SU-DHL-6 (cell line): ENCODE results near the gene OR4K5.

Experiments used
- H2AFZ ChIP-seq: fragments of 200-600 bp; sonication (generic); 2 replicates; pipeline ENCODE4 v1.6.1; 2014; ENCODE audit warnings: low read depth, mild to moderate bottlenecking, moderate library complexity, mixed read lengths, antibody characterized with exemption, low read length; ENCODE audit not compliant: severe bottlenecking
- H3F3A ChIP-seq: fragments of 200-600 bp; shearing (Covaris generic); 2 replicates; pipeline ENCODE4 v1.6.0; 2016; ENCODE audit warnings: antibody characterized with exemption, mild to moderate bottlenecking; ENCODE audit not compliant: insufficient read depth
- H3K27ac ChIP-seq: fragments of 200-600 bp; sonication (generic); 2 replicates; pipeline ENCODE4 v1.5.1; 2016; ENCODE audit warnings: low read depth, mild to moderate bottlenecking, low read length, moderate library complexity, mixed read lengths
- H3K27me3 ChIP-seq: fragments of 200-600 bp; sonication (generic), shearing (Covaris generic); 2 replicates; pipeline ENCODE4 v1.6.0; 2014; ENCODE audit warnings: mild to moderate bottlenecking, low read length
- H3K36me3 ChIP-seq: fragments of 200-600 bp; sonication (generic); 2 replicates; pipeline ENCODE4 v1.6.1; 2014; ENCODE audit warnings: mild to moderate bottlenecking, low read length, mixed read lengths
- H3K4me2 ChIP-seq: fragments of 300-600, 200-600 bp; shearing (Covaris generic), sonication (generic); 2 replicates; pipeline ENCODE4 v1.6.0; 2014; ENCODE audit warnings: low read length, low read depth, mild to moderate bottlenecking; ENCODE audit not compliant: poor library complexity, severe bottlenecking
- H3K4me3 ChIP-seq: fragments of 200-600 bp; sonication (generic); 2 replicates; pipeline ENCODE4 v1.5.1; 2014; ENCODE audit warnings: antibody characterized with exemption, low read length, mild to moderate bottlenecking, mixed read lengths; ENCODE audit not compliant: insufficient read depth, poor library complexity, severe bottlenecking
- H3K79me2 ChIP-seq: fragments of 200-600 bp; sonication (generic); 2 replicates; pipeline ENCODE4 v1.6.1; 2014; ENCODE audit warnings: mild to moderate bottlenecking, low read length, moderate library complexity; ENCODE audit not compliant: insufficient read depth
- H3K9ac ChIP-seq: fragments of 200-600 bp; sonication (generic); 2 replicates; pipeline ENCODE4 v1.7.0; 2014; ENCODE audit warnings: mild to moderate bottlenecking, low read length
- H3K9me2 ChIP-seq: fragments of 200-600 bp; sonication (generic); replicated peaks from 2 replicates; pipeline ENCODE4 v1.6.1; 2014; ENCODE audit warnings: low read length; ENCODE audit not compliant: insufficient read depth
- H3K9me3 ChIP-seq: fragments of 200-600 bp; sonication (generic); 2 replicates; pipeline ENCODE4 v1.6.1; 2014; ENCODE audit warnings: low read length, mixed read lengths; ENCODE audit not compliant: insufficient read depth
- H4K20me1 ChIP-seq: fragments of 200-600 bp; sonication (generic); 2 replicates; pipeline ENCODE4 v1.6.1; 2014; ENCODE audit warnings: low read depth, mild to moderate bottlenecking, antibody characterized with exemption, low read length, moderate library complexity, mixed read lengths
- EZH2phosphoT487 ChIP-seq: fragments of 200-600 bp; sonication (generic), shearing (Covaris generic); conservative IDR thresholded peaks from 2 replicates; pipeline ENCODE4 v1.6.1; 2018; ENCODE audit warnings: mild to moderate bottlenecking, antibody characterized with exemption, low read length, moderate library complexity, mixed read lengths
- TF ChIP-seq, protein P1 (sequence below): fragments of 200-600 bp; sonication (generic); IDR thresholded peaks from one replicate; pipeline ENCODE4 v1.5.1; 2017; ENCODE audit warnings: antibody characterized with exemption, mild to moderate bottlenecking, low read length, moderate library complexity; ENCODE audit not compliant: insufficient read depth, poor library complexity, severe bottlenecking

The OR4K5 gene

DNA sequence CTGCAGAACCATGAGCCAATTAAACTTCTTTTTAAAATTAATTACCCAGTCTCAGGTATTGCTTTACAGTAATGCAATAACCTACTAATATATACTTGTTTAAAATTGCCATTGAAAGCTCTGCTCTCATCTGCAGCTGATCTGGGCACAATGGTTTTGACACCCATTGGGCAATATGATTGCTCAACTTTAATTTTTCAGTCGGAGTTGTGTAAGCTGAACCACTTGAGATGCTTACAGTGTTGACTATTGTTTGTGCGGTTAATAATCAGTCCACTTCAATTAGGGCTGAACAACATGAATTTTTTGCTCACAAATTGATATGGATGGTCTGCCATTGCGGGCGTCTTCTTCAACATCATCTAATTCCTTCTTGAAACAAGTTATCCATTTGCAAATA, 18.0 kb upstream of the OR4K5 start:
- Histone ChIP-seq H3K4me3 (no peak overlapping the region), H3K27ac (no peak overlapping the region), H3K9ac (no peak overlapping the region), H3K9me2 (no peaks in the 10 kb centered on the region), H3F3A (no peaks in the 10 kb centered on the region), H2AFZ (no peak overlapping the region), H3K4me2 (no peak overlapping the region), H3K27me3 (no peaks in the 10 kb centered on the region), H3K9me3 (no peaks in the 10 kb centered on the region), H3K36me3 (no peaks in the 10 kb centered on the region), H4K20me1 (no peaks in the 10 kb centered on the region), H3K79me2 (no peaks in the 10 kb centered on the region)
- TF ChIP-seq, protein P1, sequence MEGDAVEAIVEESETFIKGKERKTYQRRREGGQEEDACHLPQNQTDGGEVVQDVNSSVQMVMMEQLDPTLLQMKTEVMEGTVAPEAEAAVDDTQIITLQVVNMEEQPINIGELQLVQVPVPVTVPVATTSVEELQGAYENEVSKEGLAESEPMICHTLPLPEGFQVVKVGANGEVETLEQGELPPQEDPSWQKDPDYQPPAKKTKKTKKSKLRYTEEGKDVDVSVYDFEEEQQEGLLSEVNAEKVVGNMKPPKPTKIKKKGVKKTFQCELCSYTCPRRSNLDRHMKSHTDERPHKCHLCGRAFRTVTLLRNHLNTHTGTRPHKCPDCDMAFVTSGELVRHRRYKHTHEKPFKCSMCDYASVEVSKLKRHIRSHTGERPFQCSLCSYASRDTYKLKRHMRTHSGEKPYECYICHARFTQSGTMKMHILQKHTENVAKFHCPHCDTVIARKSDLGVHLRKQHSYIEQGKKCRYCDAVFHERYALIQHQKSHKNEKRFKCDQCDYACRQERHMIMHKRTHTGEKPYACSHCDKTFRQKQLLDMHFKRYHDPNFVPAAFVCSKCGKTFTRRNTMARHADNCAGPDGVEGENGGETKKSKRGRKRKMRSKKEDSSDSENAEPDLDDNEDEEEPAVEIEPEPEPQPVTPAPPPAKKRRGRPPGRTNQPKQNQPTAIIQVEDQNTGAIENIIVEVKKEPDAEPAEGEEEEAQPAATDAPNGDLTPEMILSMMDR = no peak
- TF ChIP-seq EZH2phosphoT487 = no peak

DNA sequence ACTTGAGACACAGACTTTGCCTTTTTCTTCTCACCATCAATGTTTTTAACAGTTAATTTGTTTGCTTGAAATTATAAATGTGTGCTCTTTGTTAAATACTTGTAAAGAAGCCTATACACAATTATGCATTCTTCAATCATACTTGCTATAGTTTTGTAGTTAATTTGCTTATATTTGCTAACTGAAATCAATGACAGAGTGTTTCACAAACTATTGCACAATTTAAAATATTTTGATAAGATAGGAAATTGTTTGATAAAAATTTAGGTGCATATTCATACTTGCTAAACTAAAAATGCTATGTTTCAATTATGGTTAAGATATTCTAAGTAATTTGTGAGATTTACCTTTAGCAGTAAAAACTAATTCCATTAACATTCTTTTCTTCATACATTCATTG, 13.7 kb upstream of the OR4K5 start:
- Histone ChIP-seq H3K9ac (no peak overlapping the region), H3K36me3 (no peaks in the 10 kb centered on the region), H3K4me3 (no peak overlapping the region), H2AFZ (no peak overlapping the region), H3K79me2 (no peaks in the 10 kb centered on the region), H3K9me2 (no peaks in the 10 kb centered on the region), H3K4me2 (no peak overlapping the region), H3F3A (no peaks in the 10 kb centered on the region), H3K9me3 (no peaks in the 10 kb centered on the region), H4K20me1 (no peaks in the 10 kb centered on the region), H3K27me3 (no peaks in the 10 kb centered on the region), H3K27ac (no peak overlapping the region)
- no peak for TF ChIP-seq EZH2phosphoT487
- TF ChIP-seq, protein P1 = no peak

DNA sequence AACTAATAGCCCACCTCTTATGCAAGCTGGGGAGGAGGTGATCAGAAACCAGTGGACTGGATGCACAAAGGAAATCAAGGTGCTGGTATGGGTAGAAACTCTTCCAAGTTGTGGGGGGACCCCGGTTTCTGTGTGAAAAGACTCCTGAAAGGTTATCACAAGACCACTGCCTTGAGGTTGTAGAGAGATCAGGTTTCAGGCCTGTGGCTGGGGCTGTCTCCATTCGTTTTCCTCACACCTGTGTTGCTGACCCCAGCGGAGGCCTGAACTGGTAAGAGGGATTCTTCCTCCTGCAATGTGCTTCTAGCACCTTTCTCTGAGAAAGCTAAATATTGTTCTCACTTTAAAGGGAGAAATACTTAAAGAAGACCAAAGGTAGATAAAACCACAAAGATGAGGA, 9.3 kb upstream of the OR4K5 start:
- Histone ChIP-seq H3K9me3 (no peaks in the 10 kb centered on the region), H3K36me3 (no peaks in the 10 kb centered on the region), H4K20me1 (no peaks in the 10 kb centered on the region), H3K9me2 (no peaks in the 10 kb centered on the region), H3K27ac (no peak overlapping the region), H3K4me3 (no peak overlapping the region), H3K9ac (no peak overlapping the region), H3K27me3 (no peaks in the 10 kb centered on the region), H3K4me2 (no peak overlapping the region), H2AFZ (no peak overlapping the region), H3F3A (no peaks in the 10 kb centered on the region), H3K79me2 (no peaks in the 10 kb centered on the region)
- TF ChIP-seq, protein P1 = no peak
- TF ChIP-seq EZH2phosphoT487 = no peak

DNA sequence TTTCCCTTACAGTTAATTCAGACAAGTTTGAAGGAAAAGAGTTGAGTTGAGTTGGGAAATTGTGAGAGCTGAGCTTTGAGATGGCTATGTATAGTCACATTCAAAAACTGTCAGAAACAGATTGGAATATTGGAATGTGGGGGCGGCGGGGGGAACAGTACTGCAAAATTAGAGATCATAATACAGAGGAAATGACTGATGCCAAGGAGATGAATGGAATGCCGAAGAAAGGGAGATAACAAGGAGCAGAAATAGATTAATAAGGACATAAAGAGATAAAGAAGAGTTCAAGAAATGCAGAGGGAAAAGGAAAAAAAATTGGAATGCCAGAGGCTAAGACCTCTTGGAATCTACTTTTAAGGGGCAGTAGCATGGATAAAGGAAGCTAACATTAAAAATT, 3.2 kb upstream of the OR4K5 start:
- H3F3A ChIP-seq = no peaks in the 10 kb centered on the region
- no peak overlapping the region for H3K4me2 ChIP-seq
- no peaks in the 10 kb centered on the region for H3K9me3 ChIP-seq
- no peaks in the 10 kb centered on the region for H3K36me3 ChIP-seq
- H3K9me2 ChIP-seq = no peaks in the 10 kb centered on the region
- no peak overlapping the region for H3K27ac ChIP-seq
- no peak overlapping the region for H3K4me3 ChIP-seq
- H3K27me3 ChIP-seq = no peaks in the 10 kb centered on the region
- no peaks in the 10 kb centered on the region for H4K20me1 ChIP-seq
- H3K79me2 ChIP-seq = no peaks in the 10 kb centered on the region
- TF ChIP-seq EZH2phosphoT487 = no peak
- TF ChIP-seq, protein P1 = no peak
- no peak overlapping the region for H3K9ac ChIP-seq
- no peak overlapping the region for H2AFZ ChIP-seq
